HG03565 (cell line): Measurements from ENCODE around the gene LGR6.

Experiments
- ATAC-seq: cut with Tn5 transposase; IDR thresholded peaks from one replicate; pipeline ENCODE4 v1.9.1; 2021; ENCODE audit warnings: mild to moderate bottlenecking, moderate library complexity; ENCODE audit not compliant: unreplicated experiment

Gene LGR6

DNA sequence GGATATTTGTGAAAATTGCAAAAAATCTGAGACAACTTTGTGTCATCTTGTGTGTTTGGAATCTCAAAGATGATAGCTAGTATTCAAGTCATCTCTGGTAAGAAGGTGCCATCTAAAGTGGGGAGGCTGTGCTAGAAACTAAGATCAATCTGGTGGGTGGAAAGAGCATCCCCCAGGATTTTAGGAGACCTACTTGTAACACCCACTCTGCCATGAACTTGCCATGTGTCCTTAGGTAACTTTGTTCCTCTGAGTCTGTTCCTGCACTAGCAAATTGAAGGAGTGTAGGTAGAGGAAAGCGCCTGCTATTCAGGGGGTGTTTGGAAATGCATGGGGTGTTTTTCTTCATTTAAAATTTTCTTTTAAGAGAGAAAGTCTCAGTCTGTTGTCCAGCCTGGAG lies 24.4 kb downstream of the LGR6 start:
- ATAC-seq = no peak

- ATAC-seq = no peak
Measured at GRCh38 chr1:202220733-202221132, 27.1 kb downstream of the LGR6 start.

- no peak for ATAC-seq
Measured at GRCh38 chr1:202221911-202222909, 28.6 kb downstream of the LGR6 start.

GRCh38 chr1:202223121-202223860 lies 29.7 kb downstream of the LGR6 start:
- ATAC-seq = no peak

- no peak for ATAC-seq
Measured at GRCh38 chr1:202224453-202224852, 30.9 kb downstream of the LGR6 start.

DNA sequence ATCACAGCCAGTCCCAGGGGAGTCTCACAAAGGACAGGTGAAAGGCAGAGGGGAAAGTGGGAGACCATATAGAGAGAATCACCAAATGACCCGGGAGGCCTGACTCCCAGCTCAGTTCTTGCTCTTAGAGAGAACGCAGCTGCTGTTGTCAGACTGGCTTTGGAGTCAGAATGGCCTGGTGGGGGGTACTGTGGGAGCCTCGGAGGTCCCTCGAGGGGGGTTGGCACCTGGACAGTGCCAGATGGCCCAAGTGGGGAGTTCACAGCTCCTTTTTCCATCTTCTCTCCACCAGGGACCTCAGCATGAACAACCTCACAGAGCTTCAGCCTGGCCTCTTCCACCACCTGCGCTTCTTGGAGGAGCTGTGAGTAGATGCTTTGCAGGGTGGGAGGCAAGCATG lies 31.5 kb downstream of the LGR6 start:
- no peak for ATAC-seq

GRCh38 chr1:202227053-202227672 lies 33.6 kb downstream of the LGR6 start:
- no peak for ATAC-seq

DNA sequence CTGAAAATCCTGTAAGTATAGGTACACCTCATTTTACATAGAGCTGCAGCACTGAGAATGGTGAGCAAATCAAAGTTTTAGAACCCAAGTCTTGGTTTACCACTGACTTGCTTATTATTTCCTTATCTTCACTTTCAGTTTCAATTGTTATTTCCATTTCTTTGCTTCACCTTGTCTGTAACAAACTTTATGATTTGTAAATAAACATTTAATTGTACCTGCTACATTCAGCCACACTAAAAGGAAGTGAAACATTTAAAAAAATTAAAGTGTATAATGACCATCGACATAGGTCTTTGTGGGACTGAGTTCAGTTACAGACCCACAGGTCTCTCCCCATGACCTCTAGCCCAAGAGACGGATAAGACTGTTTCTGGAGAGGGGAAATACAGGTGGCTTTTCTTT lies 34.4 kb downstream of the LGR6 start:
- no peak for ATAC-seq

DNA sequence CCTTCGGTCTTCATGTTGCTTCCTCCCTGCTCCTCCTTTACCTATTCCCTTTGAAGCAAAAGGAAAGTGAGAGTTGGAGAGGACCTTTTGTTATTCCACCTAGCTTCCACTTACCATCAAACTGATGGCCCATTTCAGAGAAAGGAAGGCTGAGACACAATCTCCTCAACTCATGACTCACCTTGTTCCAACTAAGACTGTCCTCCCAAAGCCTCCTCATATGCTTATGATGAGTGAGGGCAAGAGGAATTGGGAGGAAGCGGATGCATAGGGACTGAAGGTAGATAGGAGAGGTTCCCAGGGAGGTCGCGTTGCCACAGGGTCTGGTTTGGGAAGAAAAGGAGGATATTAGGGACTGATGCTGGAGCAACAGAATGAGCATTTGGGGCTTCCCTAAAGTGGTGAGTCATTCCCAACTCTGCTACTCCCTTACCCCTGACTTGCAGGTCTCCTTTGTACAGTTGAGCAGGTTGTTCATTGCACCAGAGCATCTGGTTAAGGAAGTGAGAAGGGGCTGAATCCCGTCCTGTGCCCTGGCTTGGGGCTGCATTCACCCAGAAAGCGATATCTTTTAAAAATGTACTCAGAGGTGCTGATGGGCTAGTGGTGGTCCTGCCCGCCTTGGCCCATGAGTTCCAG lies 35.0 kb downstream of the LGR6 start:
- ATAC-seq = no peak

DNA sequence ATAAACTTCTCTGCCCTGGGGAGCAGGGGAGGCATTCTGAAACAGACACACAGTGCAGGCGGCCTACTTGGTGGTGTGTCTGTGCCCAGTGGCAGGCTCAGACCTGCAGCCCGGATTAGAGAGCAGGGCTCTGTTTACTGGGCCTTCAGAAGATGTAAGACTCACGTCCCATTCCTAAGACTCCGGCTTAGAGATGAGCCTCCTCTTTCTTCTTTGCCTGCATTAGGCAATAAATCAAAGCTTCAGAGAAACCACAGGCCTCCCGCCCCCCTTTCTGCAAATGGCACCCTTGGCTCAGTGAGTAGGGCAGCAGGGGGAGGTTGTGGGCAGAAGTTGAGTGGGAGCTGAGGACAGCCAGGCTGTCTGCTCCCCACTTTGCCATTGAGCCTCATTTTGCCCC lies 35.8 kb downstream of the LGR6 start:
- no peak for ATAC-seq

DNA sequence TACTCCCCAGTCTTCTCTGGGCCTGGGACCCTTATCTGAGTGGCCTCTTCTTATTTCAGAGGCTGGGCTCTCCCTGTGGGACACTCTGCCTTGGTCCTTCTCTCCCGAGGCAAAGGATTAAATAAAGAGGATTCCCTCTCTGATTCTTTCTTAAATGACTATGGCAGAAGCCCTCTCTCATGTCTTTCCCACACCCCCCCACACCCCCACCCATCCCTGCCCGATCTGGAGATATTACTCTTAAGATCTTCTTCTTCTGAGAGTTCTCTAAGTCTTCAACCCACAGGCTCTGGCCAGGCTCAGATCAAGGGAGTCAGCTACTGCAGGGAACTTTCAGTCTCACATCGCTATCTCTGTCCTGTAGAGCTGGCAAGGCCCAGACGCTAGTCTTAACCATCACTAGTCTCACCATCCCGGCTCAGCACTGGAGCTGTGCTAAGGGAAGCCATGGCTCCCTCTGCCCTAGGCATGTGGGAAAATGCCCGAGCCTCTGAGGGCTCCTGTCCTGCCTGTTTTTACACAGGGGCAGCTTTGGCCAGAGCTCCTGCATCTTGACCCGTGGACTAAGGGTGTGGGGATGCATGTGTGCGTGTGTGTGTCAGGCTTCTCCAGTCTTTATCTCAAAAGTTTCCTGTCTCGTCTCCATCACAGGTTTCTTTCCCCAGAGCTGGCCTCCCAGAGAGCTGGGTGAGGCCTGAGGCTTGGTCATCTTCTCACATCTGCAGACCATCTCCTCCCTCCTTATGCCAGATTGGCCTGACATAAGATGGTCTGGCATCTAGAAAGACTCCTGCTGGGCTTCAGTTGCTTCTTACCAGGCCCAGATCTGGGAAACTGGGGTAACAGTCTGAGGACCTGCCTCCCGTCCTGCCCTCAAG lies 36.7 kb downstream of the LGR6 start:
- ATAC-seq = no peak

DNA sequence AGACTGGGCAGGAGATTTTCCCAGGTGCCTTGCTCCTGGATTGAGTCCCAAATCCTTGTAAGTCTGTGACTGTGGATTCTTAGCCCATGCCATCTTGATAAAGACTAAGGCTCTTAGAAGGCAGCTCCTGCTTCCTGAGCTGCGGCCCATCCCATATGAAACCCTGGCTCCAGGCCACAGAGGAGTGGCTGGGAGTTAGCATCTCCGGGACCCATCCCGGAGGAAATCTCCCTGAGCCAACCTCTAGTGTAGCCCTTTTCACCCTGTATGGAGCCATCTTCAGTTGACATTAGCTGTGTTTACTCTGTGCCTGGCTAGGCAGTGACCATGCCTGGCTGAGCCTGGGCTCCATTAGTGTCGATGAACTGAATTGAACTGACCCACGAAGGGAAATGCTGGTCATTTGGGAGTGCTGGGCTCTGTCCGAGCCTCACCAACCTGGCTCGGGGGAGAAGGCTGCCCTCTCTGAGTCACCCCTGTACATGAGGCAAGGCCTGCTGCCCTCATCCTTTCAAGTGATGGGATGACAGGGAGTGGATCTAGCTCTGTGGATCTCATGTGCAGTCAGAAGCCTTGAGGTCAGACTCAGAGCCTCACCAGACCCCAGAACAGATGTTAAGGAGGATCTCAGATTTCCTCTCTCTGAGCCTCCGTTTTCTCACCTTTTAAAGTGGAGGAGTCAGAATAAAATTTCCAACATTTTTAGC lies 37.5 kb downstream of the LGR6 start:
- ATAC-seq = no peak

DNA sequence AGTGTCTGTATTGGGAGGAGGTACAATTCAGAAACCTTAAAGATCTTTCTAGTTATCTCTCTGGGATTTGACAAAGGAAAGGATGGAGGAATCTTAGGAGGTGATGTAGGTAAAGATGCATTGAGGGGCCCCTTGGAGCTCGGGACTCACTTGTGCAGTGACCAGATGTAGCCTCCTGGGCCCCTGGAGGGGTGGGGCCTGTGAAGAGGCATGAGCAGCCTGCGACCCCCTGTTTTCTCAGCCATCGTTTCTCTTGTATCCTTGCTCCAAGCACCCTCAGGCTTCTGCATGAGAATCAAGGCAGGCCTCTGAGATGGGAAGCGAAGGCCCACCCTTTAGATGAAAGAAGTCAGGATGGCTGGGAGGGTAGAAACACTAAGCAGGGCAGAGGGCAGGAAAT lies 39.6 kb downstream of the LGR6 start:
- ATAC-seq = no peak

DNA sequence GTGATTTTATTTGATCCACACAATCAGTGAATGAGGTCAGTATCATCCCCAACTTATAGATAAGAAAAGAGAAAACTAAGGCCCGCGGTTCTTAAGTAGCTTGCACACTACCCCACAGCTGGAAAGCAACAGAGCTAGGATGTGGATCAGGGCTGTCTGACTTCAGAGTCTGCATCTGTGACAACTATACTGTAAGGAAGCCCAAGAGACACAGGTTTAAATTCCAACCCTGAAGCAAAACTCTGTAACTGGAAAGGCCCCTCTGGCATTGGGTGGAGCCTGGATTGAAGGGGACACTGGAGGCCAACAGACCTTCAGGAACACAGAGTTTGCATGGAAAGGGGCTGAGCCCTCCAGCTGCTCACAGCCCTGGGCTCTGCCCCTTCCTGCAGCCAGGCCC lies 40.2 kb downstream of the LGR6 start:
- no peak for ATAC-seq

- ATAC-seq = no peak
Measured at GRCh38 chr1:202234331-202235002, 40.9 kb downstream of the LGR6 start.

- no peak for ATAC-seq
Measured at GRCh38 chr1:202235003-202235660, 41.5 kb downstream of the LGR6 start.

- ATAC-seq = no peak
Measured at GRCh38 chr1:202235856-202236837, 42.5 kb downstream of the LGR6 start.
